ENCODE results near the gene PKHD1. TPM values are rescaled to one million over a fixed set of nuclear protein-coding genes. Genes with fewer than 3 reads are reported as not detected.

Gene PKHD1
- total RNA-seq, 1 experiment from 2014 or later: not detected

- no peak overlapping the region for H3K27ac ChIP-seq (ENCODE audit: low read length)
- ChIA-PET POLR2A (no interaction called here), CTCF (no interaction called here)
- no peaks in the 10 kb centered on the region for H3K27me3 ChIP-seq (ENCODE audit: control insufficient read depth, insufficient read depth, low read length)
- ATAC-seq (no peak), DNase-seq (ENCODE audit: low read depth, low spot score) (no peak)
- in situ Hi-C loops (cut with HindIII; ENCODE audit: low pct_unique_long_range_greater_than_20kb, low sequenced_read_pairs) (no loop called here), intact Hi-C loops (cut with micrococcal nuclease; ENCODE audit: unreplicated experiment) (no loop called here)
- BruUV-seq (replicated peaks): no TSS peak
- no peak for TF ChIP-seq POLR2AphosphoS5 (IDR thresholded peaks at IDR 0.05; ENCODE audit: low read depth, low read length)
- no peak for TF ChIP-seq CTCF (IDR thresholded peaks at IDR 0.05)
- TF ChIP-seq SIN3A (IDR thresholded peaks at IDR 0.05; ENCODE audit: borderline replicate concordance, insufficient read depth, low read depth, low read length): no peak
- TF ChIP-seq REST (IDR thresholded peaks at IDR 0.05; ENCODE audit: insufficient read depth in 1 of 2, low read depth in 2 of 2, low read length in 1 of 2): no peak
- no peak for TF ChIP-seq TCF7L2 (IDR thresholded peaks at IDR 0.05; ENCODE audit: low read depth, low read length)
- no peaks in the 10 kb centered on the region for H3K4me1 ChIP-seq (ENCODE audit: control insufficient read depth, insufficient read depth, low read length)
- H3K4me3 ChIP-seq (ENCODE audit: low read depth in 2 of 2, low read length in 2 of 2): no peak overlapping the region
- no peaks in the 10 kb centered on the region for H3K9me3 ChIP-seq (ENCODE audit: control insufficient read depth, insufficient read depth, low read depth, low read length)
- H3K36me3 ChIP-seq (ENCODE audit: control insufficient read depth, insufficient read depth, low read length): no peaks in the 10 kb centered on the region
These were observed 466.4 kb downstream of the PKHD1 start for GRCh38 chr6:51620971-51621370.

- H3K9me3 ChIP-seq (ENCODE audit: control insufficient read depth, insufficient read depth, low read depth, low read length): no peaks in the 10 kb centered on the region
- DNase-seq (ENCODE audit: low read depth, low spot score) (no peak), ATAC-seq (no peak)
- H3K4me1 ChIP-seq (ENCODE audit: control insufficient read depth, insufficient read depth, low read length): no peaks in the 10 kb centered on the region
- in situ Hi-C loops (cut with HindIII; ENCODE audit: low pct_unique_long_range_greater_than_20kb, low sequenced_read_pairs): no loop called here
- no peaks in the 10 kb centered on the region for H3K27me3 ChIP-seq (ENCODE audit: control insufficient read depth, insufficient read depth, low read length)
- BruUV-seq (replicated peaks): no TSS peak
- TF ChIP-seq SIN3A (IDR thresholded peaks at IDR 0.05; ENCODE audit: borderline replicate concordance, insufficient read depth, low read depth, low read length): no peak
- no peaks in the 10 kb centered on the region for H3K36me3 ChIP-seq (ENCODE audit: control insufficient read depth, insufficient read depth, low read length)
- H3K27ac ChIP-seq (ENCODE audit: low read length): no peak overlapping the region
- CTCF ChIA-PET: no interaction called here
- POLR2A ChIA-PET: no interaction called here
- intact Hi-C loops (cut with micrococcal nuclease; ENCODE audit: unreplicated experiment): no loop called here
- no peak overlapping the region for H3K4me3 ChIP-seq (ENCODE audit: low read depth in 2 of 2, low read length in 2 of 2)
These were observed 468.2 kb downstream of the PKHD1 start for GRCh38 chr6:51619042-51619799.

GRCh38 chr6:51618563-51618962 lies 468.9 kb downstream of the PKHD1 start:
- no peak overlapping the region for H3K4me3 ChIP-seq (ENCODE audit: low read depth in 2 of 2, low read length in 2 of 2)
- H3K9me3 ChIP-seq (ENCODE audit: control insufficient read depth, insufficient read depth, low read depth, low read length): no peaks in the 10 kb centered on the region
- POLR2A ChIA-PET: no interaction called here
- DNase-seq (ENCODE audit: low read depth, low spot score): no peak
- H3K27ac ChIP-seq (ENCODE audit: low read length): no peak overlapping the region
- CTCF ChIA-PET: no interaction called here
- H3K4me1 ChIP-seq (ENCODE audit: control insufficient read depth, insufficient read depth, low read length): no peaks in the 10 kb centered on the region
- TF ChIP-seq POLR2AphosphoS5 (IDR thresholded peaks at IDR 0.05; ENCODE audit: low read depth, low read length) (no peak), CTCF (IDR thresholded peaks at IDR 0.05) (peak; percentile 36; the same call in 1 of the 2 replicates)
- intact Hi-C loops (cut with micrococcal nuclease; ENCODE audit: unreplicated experiment): no loop called here
- in situ Hi-C loops (cut with HindIII; ENCODE audit: low pct_unique_long_range_greater_than_20kb, low sequenced_read_pairs): no loop called here
- no peaks in the 10 kb centered on the region for H3K36me3 ChIP-seq (ENCODE audit: control insufficient read depth, insufficient read depth, low read length)
- H3K27me3 ChIP-seq (ENCODE audit: control insufficient read depth, insufficient read depth, low read length): no peaks in the 10 kb centered on the region
- BruUV-seq (replicated peaks): no TSS peak
- no peak for ATAC-seq
